OCI-LY3 (cell line): Measurements from ENCODE around the gene UBE2L3.
"Not testable (repeated sequence)": the region's sequence is repeated elsewhere in the genome, so short reads cannot be mapped to it uniquely, and the experiment has no call there.

ENCODE experiments used
- H2AFZ ChIP-seq: fragments of 200-600, 300-600 bp; shearing (Covaris generic); 2 replicates; pipeline ENCODE4 v1.6.0; 2014; ENCODE audit warnings: antibody characterized with exemption, low read depth, low read length
- H3K27ac ChIP-seq: fragments of 200-600, 300-600 bp; sonication (generic); 2 replicates; pipeline ENCODE4 v1.5.1; 2014; ENCODE audit warnings: mild to moderate bottlenecking, low read length, moderate library complexity, mixed read lengths
- H3K27me3 ChIP-seq: fragments of 200-600, 300-600 bp; sonication (generic); 2 replicates; pipeline ENCODE4 v1.6.1; 2014; ENCODE audit warnings: low read depth, low read length, mixed read lengths
- H3K36me3 ChIP-seq: fragments of 200-600, 300-600 bp; sonication (generic); replicated peaks from 2 replicates; pipeline ENCODE3; 2014; ENCODE audit warnings: low read depth, low read length, mixed read lengths
- H3K4me1 ChIP-seq: fragments of 300-600, 200-600 bp; sonication (generic); 2 replicates; pipeline ENCODE4 v1.6.1; 2014; ENCODE audit warnings: low read length, mixed read lengths
- H3K4me2 ChIP-seq: fragments of 200-600, 300-600 bp; sonication (generic); 2 replicates; pipeline ENCODE4 v1.6.1; 2014; ENCODE audit warnings: low read length, mixed read lengths
- H3K4me3 ChIP-seq: fragments of 300-600, 200-600 bp; sonication (generic); 2 replicates; pipeline ENCODE4 v1.5.1; 2014; ENCODE audit warnings: antibody characterized with exemption, mild to moderate bottlenecking, low read length, moderate library complexity
- H3K79me2 ChIP-seq: fragments of 300-600, 200-600 bp; shearing (Covaris generic); 2 replicates; pipeline ENCODE4 v1.6.1; 2014; ENCODE audit warnings: mild to moderate bottlenecking, low read length, mixed read lengths
- H3K9ac ChIP-seq: fragments of 300-600, 200-600 bp; shearing (Covaris generic); 2 replicates; pipeline ENCODE4 v1.6.0; 2014; ENCODE audit warnings: mild to moderate bottlenecking, low read length, moderate library complexity
- H3K9me3 ChIP-seq: fragments of 200-600, 300-600 bp; shearing (Covaris generic); 2 replicates; pipeline ENCODE4 v1.6.1; 2014; ENCODE audit warnings: low read length, mixed read lengths; ENCODE audit not compliant: insufficient read depth
- H4K20me1 ChIP-seq: fragments of 200-600, 300-600 bp; sonication (generic); 2 replicates; pipeline ENCODE4 v1.6.1; 2016; ENCODE audit warnings: low read length, mixed read lengths; ENCODE audit not compliant: insufficient read depth
- EZH2phosphoT487 ChIP-seq: fragments of 200-600 bp; shearing (Covaris generic); IDR thresholded peaks from 2 replicates; pipeline ENCODE4 v1.6.1; 2018; ENCODE audit warnings: antibody characterized with exemption, mixed run types, low read depth
- TF ChIP-seq, protein P1 (sequence below): fragments of 200-600, 300-600 bp; sonication (generic); IDR thresholded peaks from 2 replicates; pipeline ENCODE4 v1.5.1; 2014; ENCODE audit warnings: antibody characterized with exemption, low read length, low read depth

Gene UBE2L3

DNA sequence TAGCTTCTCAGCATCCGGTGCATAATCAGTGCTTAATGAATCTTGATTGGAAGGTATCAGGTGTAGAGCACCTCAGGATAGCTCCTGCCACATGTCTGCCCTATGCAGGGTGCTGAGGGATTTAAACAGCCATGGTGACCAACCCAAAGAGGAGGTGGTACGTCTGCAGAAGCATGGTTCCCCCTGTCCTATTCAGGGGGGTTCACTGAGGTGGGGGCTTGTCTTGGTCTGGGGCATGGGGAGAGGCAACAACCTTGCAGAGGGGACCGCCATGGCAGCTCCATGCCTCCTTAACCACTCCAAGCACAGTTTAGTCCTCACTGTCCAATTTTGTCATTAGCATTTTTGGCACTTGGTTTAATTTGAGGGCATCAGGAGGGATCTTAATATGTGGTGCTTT is 24.9 kb downstream of the UBE2L3 start:
- H4K20me1 ChIP-seq: peaks cover 86% of the 10 kb centered on the region
- H3K27ac ChIP-seq: no peak overlapping the region
- H3K9me3 ChIP-seq: no peaks in the 10 kb centered on the region
- peaks cover 66% of the 10 kb centered on the region for H3K36me3 ChIP-seq
- H3K4me1 ChIP-seq: peaks cover 38% of the 10 kb centered on the region
- peaks cover 91% of the 10 kb centered on the region for H3K79me2 ChIP-seq
- H3K9ac ChIP-seq: no peak overlapping the region
- H3K27me3 ChIP-seq: no peaks in the 10 kb centered on the region
- TF ChIP-seq EZH2phosphoT487: no peak
- H3K4me3 ChIP-seq: no peak overlapping the region
- no peak overlapping the region for H3K4me2 ChIP-seq
- no peak overlapping the region for H2AFZ ChIP-seq

DNA sequence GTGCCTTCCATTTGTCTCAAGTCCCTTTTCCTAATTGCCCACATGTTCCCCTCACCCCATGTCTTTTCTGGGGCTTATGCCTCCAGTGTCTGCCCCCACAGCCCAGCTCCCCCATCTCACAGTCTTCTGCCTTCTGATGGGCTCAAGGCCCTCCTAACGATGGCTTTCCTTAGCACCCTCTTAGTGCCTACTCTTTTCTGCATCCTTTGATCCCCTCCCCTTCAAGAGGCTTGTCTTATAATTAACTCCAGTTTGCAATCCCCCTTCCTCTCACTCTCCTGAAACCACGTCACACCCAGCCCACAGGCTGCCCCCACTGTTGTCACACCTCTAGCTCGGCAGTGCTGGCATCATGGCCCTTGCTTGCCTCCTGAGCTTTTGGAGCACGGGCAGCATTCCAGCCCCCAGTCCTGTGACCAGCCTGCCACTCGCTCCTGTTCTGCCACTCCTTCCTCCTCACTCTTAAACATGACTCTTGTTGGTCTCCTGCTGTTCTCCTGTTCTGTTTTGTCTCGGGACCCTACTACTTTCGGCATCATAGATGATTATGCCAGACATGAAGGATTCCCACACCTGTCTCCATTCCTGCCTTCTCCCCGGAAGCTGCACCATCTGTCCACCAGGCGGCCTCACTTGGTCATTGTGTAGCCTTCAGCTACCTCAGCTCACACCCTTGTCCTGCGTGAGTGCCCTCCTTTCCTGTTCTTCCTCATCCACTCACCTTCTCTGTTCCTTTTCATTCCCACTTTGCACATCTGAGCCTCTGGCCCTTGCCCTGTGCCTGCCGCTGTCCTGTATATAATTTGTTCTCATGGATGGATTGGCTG is 26.1 kb downstream of the UBE2L3 start:
- no peaks in the 10 kb centered on the region for H3K9me3 ChIP-seq
- peaks cover 100% of the 10 kb centered on the region for H3K79me2 ChIP-seq
- peaks cover 69% of the 10 kb centered on the region for H3K36me3 ChIP-seq

DNA sequence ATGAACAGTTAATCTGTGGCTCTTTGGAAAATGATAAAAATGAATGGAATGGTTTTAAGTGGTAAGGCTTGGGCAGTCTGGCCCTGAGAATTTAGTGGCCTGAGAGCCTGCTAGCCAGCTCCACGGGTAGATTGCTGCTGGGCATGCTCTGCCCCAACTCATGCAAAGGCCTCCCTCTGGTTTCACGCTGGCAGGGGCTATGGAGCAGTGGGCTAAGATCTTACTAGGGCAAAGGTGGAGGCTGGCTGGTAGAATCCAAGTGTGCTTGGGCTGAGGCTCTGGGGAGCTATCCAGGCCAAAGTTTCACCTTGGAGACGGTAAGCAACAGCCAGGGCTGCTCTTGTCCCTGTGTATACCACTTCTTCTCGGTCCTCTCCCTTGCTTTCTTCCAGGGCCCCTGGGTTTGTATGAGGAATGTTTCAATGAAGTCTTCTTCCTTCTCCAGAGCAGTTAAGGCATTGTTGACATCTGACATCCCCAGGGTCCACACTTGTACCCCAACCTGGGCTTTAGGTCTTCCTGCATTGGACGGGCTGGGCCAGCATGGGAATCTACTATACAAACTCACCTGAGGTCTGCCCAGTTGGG is 27.4 kb downstream of the UBE2L3 start:
- peaks cover 17% of the 10 kb centered on the region for H3K4me1 ChIP-seq
- no peak overlapping the region for H3K4me3 ChIP-seq
- no peaks in the 10 kb centered on the region for H3K27me3 ChIP-seq
- H3K79me2 ChIP-seq: peaks cover 100% of the 10 kb centered on the region
- no peak overlapping the region for H3K9ac ChIP-seq
- H4K20me1 ChIP-seq: peaks cover 90% of the 10 kb centered on the region
- no peak overlapping the region for H3K4me2 ChIP-seq
- no peak overlapping the region for H2AFZ ChIP-seq
- no peak overlapping the region for H3K27ac ChIP-seq
- peaks cover 68% of the 10 kb centered on the region for H3K36me3 ChIP-seq
- no peaks in the 10 kb centered on the region for H3K9me3 ChIP-seq
- no peak for TF ChIP-seq EZH2phosphoT487
- TF ChIP-seq, protein P1, sequence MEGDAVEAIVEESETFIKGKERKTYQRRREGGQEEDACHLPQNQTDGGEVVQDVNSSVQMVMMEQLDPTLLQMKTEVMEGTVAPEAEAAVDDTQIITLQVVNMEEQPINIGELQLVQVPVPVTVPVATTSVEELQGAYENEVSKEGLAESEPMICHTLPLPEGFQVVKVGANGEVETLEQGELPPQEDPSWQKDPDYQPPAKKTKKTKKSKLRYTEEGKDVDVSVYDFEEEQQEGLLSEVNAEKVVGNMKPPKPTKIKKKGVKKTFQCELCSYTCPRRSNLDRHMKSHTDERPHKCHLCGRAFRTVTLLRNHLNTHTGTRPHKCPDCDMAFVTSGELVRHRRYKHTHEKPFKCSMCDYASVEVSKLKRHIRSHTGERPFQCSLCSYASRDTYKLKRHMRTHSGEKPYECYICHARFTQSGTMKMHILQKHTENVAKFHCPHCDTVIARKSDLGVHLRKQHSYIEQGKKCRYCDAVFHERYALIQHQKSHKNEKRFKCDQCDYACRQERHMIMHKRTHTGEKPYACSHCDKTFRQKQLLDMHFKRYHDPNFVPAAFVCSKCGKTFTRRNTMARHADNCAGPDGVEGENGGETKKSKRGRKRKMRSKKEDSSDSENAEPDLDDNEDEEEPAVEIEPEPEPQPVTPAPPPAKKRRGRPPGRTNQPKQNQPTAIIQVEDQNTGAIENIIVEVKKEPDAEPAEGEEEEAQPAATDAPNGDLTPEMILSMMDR: no peak

More for the DNA sequence above, 26.1 kb downstream of the UBE2L3 start:
- H3K27me3 ChIP-seq: no peaks in the 10 kb centered on the region
- H2AFZ ChIP-seq: no peak overlapping the region
- peaks cover 87% of the 10 kb centered on the region for H4K20me1 ChIP-seq
- no peak for TF ChIP-seq EZH2phosphoT487
- TF ChIP-seq, protein P1: peak; percentile 27; the same call in 1 of the 2 replicates
- no peak overlapping the region for H3K27ac ChIP-seq
- no peak overlapping the region for H3K4me2 ChIP-seq
- H3K4me3 ChIP-seq: no peak overlapping the region
- H3K4me1 ChIP-seq: peaks cover 30% of the 10 kb centered on the region
- H3K9ac ChIP-seq: no peak overlapping the region

DNA sequence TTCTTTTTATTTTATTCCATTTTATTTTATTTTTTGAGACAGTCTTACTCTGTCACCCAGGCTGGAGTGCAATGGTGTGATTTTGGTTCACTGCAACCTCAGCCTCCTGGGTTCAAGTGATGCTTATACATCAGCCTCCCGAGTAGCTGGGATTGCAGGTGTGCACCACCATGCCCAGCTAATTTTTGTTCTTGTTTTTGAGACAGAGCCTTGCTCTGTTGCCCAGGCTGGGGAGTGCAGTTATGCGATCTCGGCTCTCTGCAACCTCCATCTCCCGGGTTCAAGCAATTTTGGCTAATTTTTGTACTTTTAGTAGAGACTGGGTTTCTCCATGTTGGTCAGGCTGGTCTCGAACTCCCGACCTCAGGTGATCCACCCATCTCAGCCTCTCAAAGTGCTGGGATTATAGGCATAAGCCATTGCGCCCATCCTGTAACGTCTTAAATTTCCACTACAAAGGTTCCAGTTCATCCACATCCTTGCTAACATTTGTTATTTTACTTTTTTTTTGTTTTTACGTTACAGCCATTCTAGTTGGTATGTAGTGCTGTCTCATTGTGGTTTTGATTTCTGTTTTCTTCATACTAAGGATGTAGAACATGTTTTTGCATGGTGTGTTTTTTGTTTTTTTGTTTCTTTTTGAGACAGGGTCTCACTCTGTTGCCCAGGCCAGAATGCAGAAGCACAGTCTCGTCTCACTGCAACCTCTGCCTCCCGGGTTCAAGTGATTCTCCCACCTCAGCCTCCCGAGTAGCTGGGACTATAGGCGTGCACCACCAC is 29.0 kb downstream of the UBE2L3 start:
- Histone ChIP-seq H3K36me3 (peaks cover 59% of the 10 kb centered on the region), H4K20me1 (peaks cover 89% of the 10 kb centered on the region), H3K79me2 (peaks cover 100% of the 10 kb centered on the region)
- not testable (repeated sequence) for H3K4me1 ChIP-seq, H3K4me3 ChIP-seq, H2AFZ ChIP-seq, H3K27ac ChIP-seq, H3K4me2 ChIP-seq, H3K9me3 ChIP-seq, H3K27me3 ChIP-seq, H3K9ac ChIP-seq

DNA sequence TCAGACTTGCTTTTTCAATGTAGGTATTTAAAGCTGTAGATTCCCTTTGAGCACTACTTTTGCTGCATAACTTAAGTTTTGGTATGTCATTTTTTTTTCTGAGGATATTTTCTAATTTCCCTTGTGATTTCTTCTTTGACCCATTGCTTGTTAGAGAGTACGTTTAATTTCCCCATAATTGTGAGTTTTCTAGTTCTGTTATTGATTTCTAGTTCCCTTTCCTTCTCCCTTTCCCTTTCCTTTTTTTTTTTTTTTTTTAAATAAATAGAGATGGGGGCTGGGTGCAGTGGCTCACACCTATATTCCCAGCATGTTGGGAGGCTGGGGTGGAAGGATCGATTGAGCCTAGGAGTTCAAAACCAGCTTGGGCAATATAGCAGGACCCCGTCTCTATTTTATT is 30.8 kb downstream of the UBE2L3 start:
- Histone ChIP-seq H3K27me3 (no peaks in the 10 kb centered on the region), H3K9ac (no peak overlapping the region), H2AFZ (no peak overlapping the region), H3K4me3 (no peak overlapping the region), H3K9me3 (no peaks in the 10 kb centered on the region), H3K36me3 (peaks cover 55% of the 10 kb centered on the region), H3K4me1 (no peaks in the 10 kb centered on the region), H3K4me2 (no peak overlapping the region), H4K20me1 (peaks cover 86% of the 10 kb centered on the region), H3K79me2 (peaks cover 100% of the 10 kb centered on the region), H3K27ac (no peak overlapping the region)
- TF ChIP-seq, protein P1: no peak
- TF ChIP-seq EZH2phosphoT487: no peak
